SU-DHL-6 (cell line): Measurements from ENCODE around the gene PKNOX2.

Source experiments
- H2AFZ ChIP-seq: fragments of 200-600 bp; sonication (generic); 2 replicates; pipeline ENCODE4 v1.6.1; 2014; ENCODE audit warnings: low read depth, mild to moderate bottlenecking, moderate library complexity, mixed read lengths, antibody characterized with exemption, low read length; ENCODE audit not compliant: severe bottlenecking
- H3F3A ChIP-seq: fragments of 200-600 bp; shearing (Covaris generic); 2 replicates; pipeline ENCODE4 v1.6.0; 2016; ENCODE audit warnings: antibody characterized with exemption, mild to moderate bottlenecking; ENCODE audit not compliant: insufficient read depth
- H3K27ac ChIP-seq: fragments of 200-600 bp; sonication (generic); 2 replicates; pipeline ENCODE4 v1.5.1; 2016; ENCODE audit warnings: low read depth, mild to moderate bottlenecking, low read length, moderate library complexity, mixed read lengths
- H3K27me3 ChIP-seq: fragments of 200-600 bp; sonication (generic), shearing (Covaris generic); 2 replicates; pipeline ENCODE4 v1.6.0; 2014; ENCODE audit warnings: mild to moderate bottlenecking, low read length
- H3K36me3 ChIP-seq: fragments of 200-600 bp; sonication (generic); 2 replicates; pipeline ENCODE4 v1.6.1; 2014; ENCODE audit warnings: mild to moderate bottlenecking, low read length, mixed read lengths
- H3K4me2 ChIP-seq: fragments of 300-600, 200-600 bp; shearing (Covaris generic), sonication (generic); 2 replicates; pipeline ENCODE4 v1.6.0; 2014; ENCODE audit warnings: low read length, low read depth, mild to moderate bottlenecking; ENCODE audit not compliant: poor library complexity, severe bottlenecking
- H3K4me3 ChIP-seq: fragments of 200-600 bp; sonication (generic); 2 replicates; pipeline ENCODE4 v1.5.1; 2014; ENCODE audit warnings: antibody characterized with exemption, low read length, mild to moderate bottlenecking, mixed read lengths; ENCODE audit not compliant: insufficient read depth, poor library complexity, severe bottlenecking
- H3K79me2 ChIP-seq: fragments of 200-600 bp; sonication (generic); 2 replicates; pipeline ENCODE4 v1.6.1; 2014; ENCODE audit warnings: mild to moderate bottlenecking, low read length, moderate library complexity; ENCODE audit not compliant: insufficient read depth
- H3K9ac ChIP-seq: fragments of 200-600 bp; sonication (generic); 2 replicates; pipeline ENCODE4 v1.7.0; 2014; ENCODE audit warnings: mild to moderate bottlenecking, low read length
- H3K9me2 ChIP-seq: fragments of 200-600 bp; sonication (generic); replicated peaks from 2 replicates; pipeline ENCODE4 v1.6.1; 2014; ENCODE audit warnings: low read length; ENCODE audit not compliant: insufficient read depth
- H3K9me3 ChIP-seq: fragments of 200-600 bp; sonication (generic); 2 replicates; pipeline ENCODE4 v1.6.1; 2014; ENCODE audit warnings: low read length, mixed read lengths; ENCODE audit not compliant: insufficient read depth
- H4K20me1 ChIP-seq: fragments of 200-600 bp; sonication (generic); 2 replicates; pipeline ENCODE4 v1.6.1; 2014; ENCODE audit warnings: low read depth, mild to moderate bottlenecking, antibody characterized with exemption, low read length, moderate library complexity, mixed read lengths
- CTCF ChIP-seq: fragments of 200-600 bp; sonication (generic); IDR thresholded peaks from one replicate; pipeline ENCODE4 v1.5.1; 2017; ENCODE audit warnings: antibody characterized with exemption, mild to moderate bottlenecking, low read length, moderate library complexity; ENCODE audit not compliant: insufficient read depth, poor library complexity, severe bottlenecking
- EZH2phosphoT487 ChIP-seq: fragments of 200-600 bp; sonication (generic), shearing (Covaris generic); conservative IDR thresholded peaks from 2 replicates; pipeline ENCODE4 v1.6.1; 2018; ENCODE audit warnings: mild to moderate bottlenecking, antibody characterized with exemption, low read length, moderate library complexity, mixed read lengths

The PKNOX2 gene

GRCh38 chr11:125253289-125253688 is 88.7 kb downstream of the PKNOX2 start:
- Histone ChIP-seq H4K20me1 (no peaks in the 10 kb centered on the region), H3K4me3 (no peak overlapping the region), H3K36me3 (no peaks in the 10 kb centered on the region), H3K27me3 (no peaks in the 10 kb centered on the region), H3K4me2 (no peak overlapping the region), H3K27ac (no peak overlapping the region), H2AFZ (no peak overlapping the region), H3K79me2 (no peaks in the 10 kb centered on the region), H3K9ac (no peak overlapping the region), H3F3A (no peaks in the 10 kb centered on the region), H3K9me3 (no peaks in the 10 kb centered on the region), H3K9me2 (no peaks in the 10 kb centered on the region)
- TF ChIP-seq CTCF = no peak
- no peak for TF ChIP-seq EZH2phosphoT487

- TF ChIP-seq EZH2phosphoT487 = no peak
- TF ChIP-seq CTCF = no peak
- no peak overlapping the region for H2AFZ ChIP-seq
- H3K4me2 ChIP-seq = no peak overlapping the region
- H3K27ac ChIP-seq = no peak overlapping the region
- H3K27me3 ChIP-seq = no peaks in the 10 kb centered on the region
- H3K9me2 ChIP-seq = no peaks in the 10 kb centered on the region
- H4K20me1 ChIP-seq = no peaks in the 10 kb centered on the region
- no peaks in the 10 kb centered on the region for H3K79me2 ChIP-seq
- H3K9ac ChIP-seq = no peak overlapping the region
- H3K4me3 ChIP-seq = no peak overlapping the region
- H3K9me3 ChIP-seq = no peaks in the 10 kb centered on the region
- no peaks in the 10 kb centered on the region for H3F3A ChIP-seq
- no peaks in the 10 kb centered on the region for H3K36me3 ChIP-seq
Observed at GRCh38 chr11:125253795-125254525, 89.4 kb downstream of the PKNOX2 start.

GRCh38 chr11:125256541-125257189 is 92.1 kb downstream of the PKNOX2 start:
- H3K9ac ChIP-seq = no peak overlapping the region
- H3F3A ChIP-seq = no peaks in the 10 kb centered on the region
- TF ChIP-seq CTCF (no peak), EZH2phosphoT487 (no peak)
- H4K20me1 ChIP-seq = no peaks in the 10 kb centered on the region
- no peak overlapping the region for H3K27ac ChIP-seq
- H2AFZ ChIP-seq = no peak overlapping the region
- no peaks in the 10 kb centered on the region for H3K27me3 ChIP-seq
- H3K36me3 ChIP-seq = no peaks in the 10 kb centered on the region
- H3K4me3 ChIP-seq = no peak overlapping the region
- H3K4me2 ChIP-seq = no peak overlapping the region
- H3K9me3 ChIP-seq = no peaks in the 10 kb centered on the region
- no peaks in the 10 kb centered on the region for H3K79me2 ChIP-seq
- no peaks in the 10 kb centered on the region for H3K9me2 ChIP-seq
